ENCODE results near the gene HGF. TPM values are rescaled to one million over a fixed set of nuclear protein-coding genes. Genes with fewer than 3 reads are reported as not detected.
A peak's percentile ranks its signal among the peaks of the same experiment; 100 is the strongest.
"Not testable (repeated sequence)": the region's sequence is repeated elsewhere in the genome, so short reads cannot be mapped to it uniquely, and the experiment has no call there.

The HGF gene
- total RNA-seq, 1 experiment from 2014 or later: 0.16 TPM

DNA sequence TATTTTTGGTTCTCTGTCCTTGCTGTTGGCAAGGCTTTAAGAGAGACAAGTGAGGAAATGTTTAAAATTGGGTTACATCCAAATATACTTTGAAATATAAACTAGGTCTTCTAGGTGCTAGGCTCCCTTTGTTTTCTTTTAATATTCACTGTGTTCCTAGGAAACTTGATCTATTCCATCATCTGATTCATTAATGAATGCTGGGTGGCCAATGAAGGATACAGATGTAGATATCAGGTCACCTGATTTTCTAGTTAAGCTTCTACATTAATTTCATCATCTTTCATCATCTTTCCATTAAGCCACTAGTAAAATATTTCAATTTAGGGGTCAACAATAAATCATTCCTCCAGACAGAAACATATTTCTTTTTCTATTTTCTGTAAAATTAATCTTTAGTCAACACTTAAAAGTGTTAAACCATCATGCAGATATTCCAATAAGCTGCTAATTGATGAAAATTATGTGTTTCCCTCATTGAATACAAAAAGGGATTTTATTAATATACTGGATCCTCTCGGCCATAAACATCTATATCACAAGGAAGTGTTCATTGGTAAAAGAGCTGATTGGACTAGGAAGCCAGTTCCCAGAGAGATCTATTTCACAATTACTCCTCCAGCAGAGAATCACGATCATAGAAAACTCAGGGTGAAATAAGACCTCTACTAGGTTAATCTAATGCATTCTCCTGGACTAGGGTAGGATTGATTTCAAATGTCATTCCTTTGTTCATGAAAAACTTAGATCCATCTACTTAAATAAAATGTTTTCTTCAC lies 14.7 kb downstream of the HGF start:
- H3K27ac ChIP-seq: no peak overlapping the region
- no peaks in the 10 kb centered on the region; the same call in 1 of the 2 replicates for H3K4me1 ChIP-seq
- H3K9me3 ChIP-seq (replicated peaks): no peaks in the 10 kb centered on the region
- H3K27me3 ChIP-seq: 0 out of 2 replicates have a peak, but pooled peaks cover 3% of the 10 kb centered on the region
- H3K36me3 ChIP-seq: no peaks in the 10 kb centered on the region
- no peak for DNase-seq
- no peak overlapping the region for H3K4me3 ChIP-seq

DNA sequence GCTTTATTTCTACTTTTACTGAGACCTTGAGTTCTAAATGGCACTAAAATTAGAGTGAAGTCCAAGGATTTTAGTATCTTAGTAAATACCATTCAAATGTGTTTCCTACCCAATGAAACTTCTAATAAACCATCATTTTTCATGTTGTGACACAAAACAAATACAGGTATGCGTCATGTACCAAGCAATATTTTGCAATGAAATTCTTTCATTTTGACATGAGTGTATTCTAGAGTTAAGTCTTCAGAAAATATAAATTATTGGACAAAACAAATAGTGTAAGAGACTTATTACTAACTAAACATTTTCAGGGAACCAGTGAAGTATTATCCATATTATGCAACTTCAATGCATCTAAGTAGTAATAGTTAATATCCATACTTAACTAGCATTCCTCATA lies 16.5 kb downstream of the HGF start:
- no peak for DNase-seq
- H3K9me3 ChIP-seq (replicated peaks): no peaks in the 10 kb centered on the region
- H3K36me3 ChIP-seq: 0 out of 2 replicates have a peak, but pooled peaks cover 2% of the 10 kb centered on the region
- H3K27me3 ChIP-seq: 0 out of 2 replicates have a peak, but pooled peaks cover 3% of the 10 kb centered on the region
- no peaks in the 10 kb centered on the region; the same call in 1 of the 2 replicates for H3K4me1 ChIP-seq
- H3K4me3 ChIP-seq: no peak overlapping the region
- H3K27ac ChIP-seq: no peak overlapping the region

GRCh38 chr7:81752318-81752714 lies 17.5 kb downstream of the HGF start:
- Histone ChIP-seq H3K36me3 (0 out of 2 replicates have a peak, but pooled peaks cover 2% of the 10 kb centered on the region), H3K4me1 (no peaks in the 10 kb centered on the region; the same call in 1 of the 2 replicates), H3K27ac (no peak overlapping the region), H3K27me3 (0 out of 2 replicates have a peak, but pooled peaks cover 3% of the 10 kb centered on the region), H3K4me3 (no peak overlapping the region), H3K9me3 (replicated peaks) (no peaks in the 10 kb centered on the region)
- no peak for DNase-seq

- no peak for DNase-seq
These were observed 18.1 kb downstream of the HGF start for GRCh38 chr7:81751619-81752317.

GRCh38 chr7:81745637-81746036 lies 24.2 kb downstream of the HGF start:
- H3K9me3 ChIP-seq (replicated peaks): no peaks in the 10 kb centered on the region
- no peak overlapping the region for H3K4me3 ChIP-seq
- 0 out of 2 replicates have a peak, but pooled peaks cover 2% of the 10 kb centered on the region for H3K36me3 ChIP-seq
- no peak for DNase-seq
- no peaks in the 10 kb centered on the region for H3K27me3 ChIP-seq
- no peak overlapping the region for H3K27ac ChIP-seq
- no peaks in the 10 kb centered on the region for H3K4me1 ChIP-seq

More at GRCh38 chr7:81751619-81752317, 18.1 kb downstream of the HGF start:
- 0 out of 2 replicates have a peak, but pooled peaks cover 2% of the 10 kb centered on the region for H3K36me3 ChIP-seq
- H3K27me3 ChIP-seq: 0 out of 2 replicates have a peak, but pooled peaks cover 3% of the 10 kb centered on the region
- no peaks in the 10 kb centered on the region for H3K9me3 ChIP-seq (replicated peaks)
- no peak overlapping the region for H3K4me3 ChIP-seq
- no peak overlapping the region for H3K27ac ChIP-seq
- no peaks in the 10 kb centered on the region; the same call in 1 of the 2 replicates for H3K4me1 ChIP-seq

DNA sequence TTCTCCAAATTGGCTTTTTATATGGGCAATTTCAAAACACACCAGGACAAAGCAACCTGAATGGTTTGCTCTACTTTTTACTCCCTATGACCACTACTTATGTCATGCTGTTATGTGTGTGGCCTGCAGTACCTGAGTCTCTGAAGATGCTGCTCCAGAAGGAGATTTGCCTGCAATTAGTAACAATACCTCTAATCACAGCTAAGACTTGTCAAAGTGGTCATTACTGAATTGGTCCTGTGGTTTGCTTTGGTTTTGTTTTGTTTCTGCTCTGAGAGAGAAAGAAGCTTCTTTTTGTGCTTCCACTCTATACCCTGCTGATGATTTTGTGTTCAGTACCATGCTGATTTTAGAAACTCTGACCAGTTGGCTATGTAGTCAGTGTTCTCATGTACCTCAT lies 25.5 kb downstream of the HGF start:
- no peaks in the 10 kb centered on the region for H3K4me1 ChIP-seq
- H3K4me3 ChIP-seq: no peak overlapping the region
- H3K27me3 ChIP-seq: no peaks in the 10 kb centered on the region
- H3K27ac ChIP-seq: no peak overlapping the region
- 0 out of 2 replicates have a peak, but pooled peaks cover 2% of the 10 kb centered on the region for H3K36me3 ChIP-seq
- DNase-seq: no peak
- no peaks in the 10 kb centered on the region for H3K9me3 ChIP-seq (replicated peaks)

DNA sequence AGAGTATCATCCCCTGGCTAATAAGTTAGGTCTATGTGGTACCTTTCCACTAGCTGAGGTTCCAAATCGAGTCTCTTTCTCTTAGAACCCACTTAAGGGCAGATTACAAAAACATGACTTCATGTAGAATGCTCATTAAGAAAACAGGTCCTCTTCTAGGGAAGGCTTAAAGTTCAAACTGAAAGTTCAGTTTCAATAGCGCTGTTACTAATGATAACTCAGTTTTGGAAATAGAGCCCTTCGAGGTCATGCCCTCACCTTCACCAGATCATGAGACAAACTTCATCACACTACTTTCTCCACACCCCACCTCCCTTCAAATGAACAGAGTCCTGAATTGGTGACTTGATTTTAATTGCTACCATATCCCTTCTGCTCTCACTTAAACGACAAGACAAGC lies 26.2 kb downstream of the HGF start:
- no peak for DNase-seq
- Histone ChIP-seq H3K4me1 (no peaks in the 10 kb centered on the region), H3K27ac (no peak overlapping the region), H3K9me3 (replicated peaks) (no peaks in the 10 kb centered on the region), H3K4me3 (no peak overlapping the region), H3K27me3 (no peaks in the 10 kb centered on the region), H3K36me3 (no peaks in the 10 kb centered on the region)

DNA sequence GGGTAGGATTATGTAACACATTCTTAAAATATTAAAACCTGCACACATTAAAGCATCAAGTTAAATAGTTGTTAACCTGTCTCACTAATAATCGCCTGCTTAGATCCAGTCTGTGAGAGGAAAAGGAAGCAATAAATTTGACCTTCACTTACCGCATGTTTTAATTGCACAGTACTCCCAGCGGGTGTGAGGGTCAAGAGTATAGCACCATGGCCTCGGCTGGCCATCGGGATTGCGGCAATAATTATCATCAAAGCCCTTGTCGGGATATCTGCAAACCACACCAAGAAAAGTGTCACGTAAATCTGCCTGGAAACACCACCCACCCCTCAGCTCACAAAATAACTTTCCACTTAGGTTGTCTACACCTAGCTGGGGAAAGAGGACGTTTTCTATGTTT lies 26.6 kb downstream of the HGF start:
- H3K4me1 ChIP-seq: no peaks in the 10 kb centered on the region
- H3K27me3 ChIP-seq: no peaks in the 10 kb centered on the region
- no peak overlapping the region for H3K27ac ChIP-seq
- H3K9me3 ChIP-seq (replicated peaks): no peaks in the 10 kb centered on the region
- H3K36me3 ChIP-seq: no peaks in the 10 kb centered on the region
- no peak for DNase-seq
- no peak overlapping the region for H3K4me3 ChIP-seq

- H3K9me3 ChIP-seq (replicated peaks): no peaks in the 10 kb centered on the region
- H3K4me1 ChIP-seq: no peaks in the 10 kb centered on the region
- no peaks in the 10 kb centered on the region for H3K27me3 ChIP-seq
- no peak overlapping the region for H3K27ac ChIP-seq
- no peak overlapping the region for H3K4me3 ChIP-seq
- H3K36me3 ChIP-seq: no peaks in the 10 kb centered on the region
- no peak for DNase-seq
These were observed 29.4 kb downstream of the HGF start for GRCh38 chr7:81740403-81740802.

GRCh38 chr7:81736091-81736490 lies 33.8 kb downstream of the HGF start:
- no peaks in the 10 kb centered on the region for H3K27me3 ChIP-seq

GRCh38 chr7:81725812-81726127 lies 44.1 kb downstream of the HGF start:
- DNase-seq: peak; percentile 4 to 21
- 0 out of 2 replicates have a peak overlapping the region, but pooled peaks have one; percentile 2 for H3K4me3 ChIP-seq
- no peaks in the 10 kb centered on the region for H3K27me3 ChIP-seq
- 0 out of 2 replicates have a peak, but pooled peaks cover 3% of the 10 kb centered on the region for H3K4me1 ChIP-seq
- no peak overlapping the region for H3K27ac ChIP-seq
- no peaks in the 10 kb centered on the region for H3K36me3 ChIP-seq
- H3K9me3 ChIP-seq (replicated peaks): no peaks in the 10 kb centered on the region; the same call in 1 of the 2 replicates

More at GRCh38 chr7:81736091-81736490, 33.8 kb downstream of the HGF start:
- Histone ChIP-seq H3K4me1 (no peaks in the 10 kb centered on the region), H3K9me3 (replicated peaks) (no peaks in the 10 kb centered on the region), H3K4me3 (no peak overlapping the region), H3K27ac (no peak overlapping the region), H3K36me3 (no peaks in the 10 kb centered on the region)
- no peak for DNase-seq

GRCh38 chr7:81725003-81725811 lies 44.6 kb downstream of the HGF start:
- H3K4me3 ChIP-seq: no peak overlapping the region
- H3K4me1 ChIP-seq: 0 out of 2 replicates have a peak, but pooled peaks cover 3% of the 10 kb centered on the region
- no peaks in the 10 kb centered on the region; the same call in 1 of the 2 replicates for H3K9me3 ChIP-seq (replicated peaks)
- no peaks in the 10 kb centered on the region for H3K36me3 ChIP-seq
- no peak for DNase-seq
- no peaks in the 10 kb centered on the region for H3K27me3 ChIP-seq
- no peak overlapping the region for H3K27ac ChIP-seq

GRCh38 chr7:81722250-81722649 lies 47.6 kb downstream of the HGF start:
- not testable (repeated sequence) for H3K27ac ChIP-seq; DNase-seq; H3K9me3 ChIP-seq (replicated peaks); H3K27me3 ChIP-seq; H3K36me3 ChIP-seq; H3K4me1 ChIP-seq; H3K4me3 ChIP-seq

DNA sequence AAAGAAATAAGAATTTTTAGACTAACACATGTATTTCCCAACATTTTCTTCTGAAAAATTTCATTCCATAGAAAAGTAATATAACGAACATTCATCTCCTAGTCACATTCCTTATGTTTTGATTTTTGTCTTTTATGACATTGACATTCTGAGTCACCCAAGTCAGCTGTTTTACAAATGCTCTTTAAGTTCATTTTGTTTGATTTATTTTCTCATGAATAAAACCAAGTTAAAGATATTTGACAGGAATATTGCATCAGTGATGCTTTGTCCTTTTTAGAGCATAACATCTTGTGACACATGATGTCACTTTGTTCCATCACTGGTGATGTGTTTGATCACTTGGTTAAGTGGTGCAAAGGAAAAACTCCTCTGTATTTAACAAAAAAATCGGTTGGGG lies 48.4 kb downstream of the HGF start:
- 0 out of 2 replicates have a peak, but pooled peaks cover 3% of the 10 kb centered on the region for H3K4me1 ChIP-seq
- DNase-seq: no peak

More for the DNA sequence above, 48.4 kb downstream of the HGF start:
- Histone ChIP-seq H3K36me3 (no peaks in the 10 kb centered on the region), H3K4me3 (no peak overlapping the region), H3K9me3 (replicated peaks) (no peaks in the 10 kb centered on the region), H3K27ac (no peak overlapping the region), H3K27me3 (no peaks in the 10 kb centered on the region)

Measured in SJCRH30 (cell line).